Calu3 (cell line): ENCODE data around the gene SLC25A13. TPM values are rescaled to one million over a fixed set of nuclear protein-coding genes. Genes with fewer than 3 reads are reported as not detected.
"Not testable (repeated sequence)": the region's sequence is repeated elsewhere in the genome, so short reads cannot be mapped to it uniquely, and the experiment has no call there.

Source experiments
- BruUV-seq: library from RNA; stranded (reverse); fragments of 400-500 nt; replicated peaks from 2 replicates; lab custom pipeline; 2021; lab: Mats Ljungman, UMichigan
- CTCF ChIA-PET: fragments of 300-600 bp; sonication (Branson Sonifier 250); formaldehyde crosslinking; loops from one replicate; lab custom pipeline; 2022; ENCODE audit warnings: antibody characterized with exemption; lab: Charles Lee
- DNase-seq: peaks from one replicate; pipeline ENCODE4 v3.0.0; 2022
- H3K27ac Mint-ChIP-seq: one replicate; pipeline ENCODE4 v1.8.0; 2022; ENCODE audit warnings: mixed read lengths; ENCODE audit not compliant: unreplicated experiment
- H3K27me3 Mint-ChIP-seq: one replicate; pipeline ENCODE4 v1.8.0; 2022; ENCODE audit warnings: mixed read lengths; ENCODE audit not compliant: unreplicated experiment
- H3K36me3 Mint-ChIP-seq: one replicate; pipeline ENCODE4 v1.8.0; 2022; ENCODE audit warnings: mild to moderate bottlenecking, moderate library complexity, mixed read lengths; ENCODE audit not compliant: insufficient read depth, unreplicated experiment
- H3K4me1 Mint-ChIP-seq: one replicate; pipeline ENCODE4 v1.8.0; 2022; ENCODE audit warnings: mild to moderate bottlenecking, low read depth, mixed read lengths; ENCODE audit not compliant: unreplicated experiment
- H3K4me3 Mint-ChIP-seq: one replicate; pipeline ENCODE4 v1.8.0; 2022; ENCODE audit warnings: mild to moderate bottlenecking, low read depth, moderate library complexity, mixed read lengths; ENCODE audit not compliant: unreplicated experiment
- H3K9me3 Mint-ChIP-seq: one replicate; pipeline ENCODE4 v1.8.0; 2022; ENCODE audit warnings: low read depth, mixed read lengths; ENCODE audit not compliant: unreplicated experiment
- CTCF ChIP-seq: fragments of 200-600 bp; IDR thresholded peaks from one replicate; pipeline ENCODE4 v1.8.0; 2022; ENCODE audit warnings: antibody characterized with exemption; ENCODE audit not compliant: unreplicated experiment
- intact Hi-C: fragments of 100-400 bp; cut with micrococcal nuclease; formaldehyde crosslinking; loops from one replicate; pipeline ENCODE4 v1.10.0; 2022; ENCODE audit not compliant: unreplicated experiment
- total RNA-seq: library from RNA; stranded (reverse); gene quantifications from 2 replicates; pipeline ENCODE4 v1.2.3, GENCODE V29; 2022

Gene SLC25A13
- total RNA-seq, 1 experiment from 2014 or later: 18.1 TPM

- no peak for DNase-seq
- Mint-ChIP-seq H3K4me3 (no peak overlapping the region), H3K27ac (no peak overlapping the region), H3K27me3 (no peaks in the 10 kb centered on the region), H3K36me3 (no peaks in the 10 kb centered on the region), H3K9me3 (no peaks in the 10 kb centered on the region), H3K4me1 (no peaks in the 10 kb centered on the region)
- intact Hi-C loops: no loop called here
- CTCF ChIA-PET: no interaction called here
- TF ChIP-seq CTCF: no peak
- no TSS peak for BruUV-seq
These were observed 152.5 kb downstream of the SLC25A13 start for GRCh38 chr7:96169439-96169838.

- CTCF ChIA-PET: no interaction called here
- no TSS peak for BruUV-seq
- TF ChIP-seq CTCF: no peak
These were observed 154.5 kb downstream of the SLC25A13 start for GRCh38 chr7:96167424-96167823.

GRCh38 chr7:96161897-96162296 lies 160.0 kb downstream of the SLC25A13 start:
- BruUV-seq: no TSS peak
- H3K27ac Mint-ChIP-seq: no peak overlapping the region
- intact Hi-C loops: no loop called here
- H3K4me3 Mint-ChIP-seq: no peak overlapping the region
- H3K36me3 Mint-ChIP-seq: no peaks in the 10 kb centered on the region
- TF ChIP-seq CTCF: no peak
- DNase-seq: no peak
- CTCF ChIA-PET: no interaction called here
- H3K9me3 Mint-ChIP-seq: no peaks in the 10 kb centered on the region
- H3K4me1 Mint-ChIP-seq: no peaks in the 10 kb centered on the region
- no peaks in the 10 kb centered on the region for H3K27me3 Mint-ChIP-seq

More at GRCh38 chr7:96167424-96167823, 154.5 kb downstream of the SLC25A13 start:
- Mint-ChIP-seq H3K9me3 (no peaks in the 10 kb centered on the region), H3K4me3 (no peak overlapping the region), H3K4me1 (no peaks in the 10 kb centered on the region), H3K27ac (no peak overlapping the region), H3K27me3 (no peaks in the 10 kb centered on the region), H3K36me3 (no peaks in the 10 kb centered on the region)
- no peak for DNase-seq
- intact Hi-C loops: no loop called here

GRCh38 chr7:96157856-96158255 lies 164.0 kb downstream of the SLC25A13 start:
- BruUV-seq: no TSS peak
- no peaks in the 10 kb centered on the region for H3K27me3 Mint-ChIP-seq
- no peaks in the 10 kb centered on the region for H3K9me3 Mint-ChIP-seq
- no peak for TF ChIP-seq CTCF
- intact Hi-C loops: no loop called here
- no peaks in the 10 kb centered on the region for H3K36me3 Mint-ChIP-seq
- no peak for DNase-seq
- H3K4me3 Mint-ChIP-seq: no peak overlapping the region
- H3K27ac Mint-ChIP-seq: no peak overlapping the region
- no peaks in the 10 kb centered on the region for H3K4me1 Mint-ChIP-seq
- CTCF ChIA-PET: no interaction called here

- H3K27me3 Mint-ChIP-seq, H3K4me3 Mint-ChIP-seq, BruUV-seq, H3K27ac Mint-ChIP-seq, intact Hi-C loops, CTCF ChIA-PET, H3K36me3 Mint-ChIP-seq, H3K9me3 Mint-ChIP-seq, H3K4me1 Mint-ChIP-seq, DNase-seq: not testable (repeated sequence)
These were observed 167.4 kb downstream of the SLC25A13 start for GRCh38 chr7:96154506-96154905.
